BLaER1 treated with 17β-estradiol and CSF1 and Interleukin-3, amounts not matched to agents 10 nM and 100 nM (cell line): Measurements from ENCODE around the gene DIAPH2.

Experiments
- H3K27ac ChIP-seq, 11 experiments: shearing (Covaris generic); formaldehyde crosslinking; 2 replicates each; pipeline ENCODE4 v1.8.1; 2022
- H3K27me3 ChIP-seq, 11 experiments: shearing (Covaris generic); formaldehyde crosslinking; 2 replicates each; pipeline ENCODE4 v1.8.1; 2022
- H3K36me3 ChIP-seq, 11 experiments: shearing (Covaris generic); formaldehyde crosslinking; 2 replicates each; pipeline ENCODE4 v1.8.1; 2022
- H3K4me1 ChIP-seq, 10 experiments: shearing (Covaris generic); formaldehyde crosslinking; 2 replicates each; pipeline ENCODE4 v1.8.1; 2022
- H3K4me2 ChIP-seq, 11 experiments: shearing (Covaris generic); formaldehyde crosslinking; 2 replicates each; pipeline ENCODE4 v1.8.1; 2022
- H3K4me3 ChIP-seq, 10 experiments: shearing (Covaris generic); formaldehyde crosslinking; 2 replicates each; pipeline ENCODE4 v1.8.1; 2022
- H3K9ac ChIP-seq, 11 experiments: shearing (Covaris generic); formaldehyde crosslinking; 2 replicates each; pipeline ENCODE4 v1.8.1; 2022
- H3K9me3 ChIP-seq, 11 experiments: shearing (Covaris generic); formaldehyde crosslinking; replicated peaks in 1 of 11; 2 replicates each; pipeline ENCODE4 v1.8.1; 2022
- H4K20me1 ChIP-seq, 11 experiments: shearing (Covaris generic); formaldehyde crosslinking; 2 replicates each; pipeline ENCODE4 v1.8.1; 2022
- Cebpa-rat ChIP-seq, 11 experiments: shearing (Covaris generic); IDR thresholded peaks; 2 replicates each; pipeline ENCODE4 v1.8.1; 2022

DIAPH2 gene

DNA sequence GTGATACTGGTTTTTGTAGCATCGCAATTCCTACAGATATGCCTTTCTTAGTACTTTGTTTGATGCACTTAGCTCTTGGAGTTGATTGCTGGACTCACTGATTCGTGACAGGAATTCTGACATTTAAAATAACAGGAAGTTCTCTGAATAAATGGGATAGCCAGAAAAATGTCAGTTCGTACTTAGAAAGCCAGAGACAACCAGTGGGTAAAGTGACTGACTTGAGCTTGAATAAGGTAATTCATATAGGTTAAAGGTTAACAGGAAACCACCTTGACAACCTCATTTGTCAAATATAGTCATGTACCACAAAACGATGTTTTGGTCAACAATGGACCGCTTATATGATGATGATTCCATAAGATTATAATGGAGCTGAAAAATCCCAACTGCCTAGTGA lies 380.4 kb downstream of the DIAPH2 start:
- H3K27me3 ChIP-seq = peaks cover 6 to 65% (median 51%) of the 10 kb centered on the region in 11 experiments; a peak in 20 of 22 replicates
- H3K9ac ChIP-seq = no peak overlapping the region
- no peaks in the 10 kb centered on the region for H3K9me3 ChIP-seq
- H4K20me1 ChIP-seq = no peaks in the 10 kb centered on the region; a peak in 1 of 22 replicates
- no peaks in the 10 kb centered on the region for H3K4me1 ChIP-seq
- H3K4me3 ChIP-seq = no peak overlapping the region
- H3K4me2 ChIP-seq = no peak overlapping the region
- no peak for TF ChIP-seq Cebpa-rat (IDR thresholded peaks at IDR 0.05)
- H3K36me3 ChIP-seq = 0 out of 22 replicates have a peak, but pooled peaks cover 0 to 4% (median 0%) of the 10 kb centered on the region in 11 experiments
- no peak overlapping the region for H3K27ac ChIP-seq

DNA sequence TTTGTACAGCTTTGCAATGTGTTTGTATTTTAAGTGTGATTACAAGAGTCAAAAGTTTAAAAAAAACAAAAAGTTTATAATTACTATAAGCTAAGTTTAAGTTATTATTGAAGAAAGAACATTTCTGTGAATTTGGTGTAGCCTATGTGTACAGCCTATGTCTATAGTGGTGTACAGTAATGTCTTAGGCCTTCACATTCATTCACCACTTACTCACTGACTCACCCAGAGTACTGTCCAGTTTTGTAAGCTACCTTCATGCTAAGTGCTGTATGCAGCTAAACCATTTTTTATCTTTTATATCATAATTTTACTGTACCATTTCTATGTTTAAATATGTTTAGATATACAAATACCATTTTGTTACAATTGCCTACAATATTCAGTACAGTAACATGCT lies 381.3 kb downstream of the DIAPH2 start:
- Histone ChIP-seq H3K4me3 (no peak overlapping the region), H3K27ac (no peak overlapping the region), H3K9ac (no peak overlapping the region), H3K36me3 (0 out of 22 replicates have a peak, but pooled peaks cover 0 to 4% (median 0%) of the 10 kb centered on the region in 11 experiments), H3K27me3 (peaks cover 7 to 62% (median 49%) of the 10 kb centered on the region in 11 experiments; a peak in 20 of 22 replicates), H3K9me3 (no peaks in the 10 kb centered on the region), H4K20me1 (no peaks in the 10 kb centered on the region; a peak in 1 of 22 replicates), H3K4me2 (no peak overlapping the region), H3K4me1 (no peaks in the 10 kb centered on the region)
- no peak for TF ChIP-seq Cebpa-rat (IDR thresholded peaks at IDR 0.05)

DNA sequence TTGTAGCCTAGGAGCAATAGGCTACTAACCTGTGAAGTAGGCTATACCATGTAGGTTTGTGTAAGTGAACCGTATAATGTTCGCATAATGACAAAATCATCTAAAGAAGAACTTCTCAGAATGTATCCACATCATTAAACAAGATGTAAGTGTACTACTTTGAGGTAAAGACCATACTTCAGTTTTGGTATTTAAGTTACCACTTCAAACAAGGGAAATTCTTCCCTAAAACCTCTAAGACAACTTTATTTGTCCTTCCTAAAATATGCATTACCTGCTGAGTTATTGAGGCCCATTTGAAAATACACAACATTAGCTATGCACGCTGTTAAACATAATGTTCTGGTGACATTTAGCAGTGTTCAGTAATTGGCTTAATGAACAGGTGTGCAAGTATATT lies 381.7 kb downstream of the DIAPH2 start:
- Histone ChIP-seq H3K4me1 (no peaks in the 10 kb centered on the region), H3K36me3 (0 out of 22 replicates have a peak, but pooled peaks cover 0 to 4% (median 0%) of the 10 kb centered on the region in 11 experiments), H4K20me1 (no peaks in the 10 kb centered on the region; a peak in 1 of 22 replicates), H3K27ac (no peak overlapping the region), H3K27me3 (peaks cover 7 to 62% (median 48%) of the 10 kb centered on the region in 11 experiments; a peak in 21 of 22 replicates), H3K4me3 (no peak overlapping the region), H3K4me2 (no peak overlapping the region), H3K9me3 (no peaks in the 10 kb centered on the region), H3K9ac (no peak overlapping the region)
- no peak for TF ChIP-seq Cebpa-rat (IDR thresholded peaks at IDR 0.05)

DNA sequence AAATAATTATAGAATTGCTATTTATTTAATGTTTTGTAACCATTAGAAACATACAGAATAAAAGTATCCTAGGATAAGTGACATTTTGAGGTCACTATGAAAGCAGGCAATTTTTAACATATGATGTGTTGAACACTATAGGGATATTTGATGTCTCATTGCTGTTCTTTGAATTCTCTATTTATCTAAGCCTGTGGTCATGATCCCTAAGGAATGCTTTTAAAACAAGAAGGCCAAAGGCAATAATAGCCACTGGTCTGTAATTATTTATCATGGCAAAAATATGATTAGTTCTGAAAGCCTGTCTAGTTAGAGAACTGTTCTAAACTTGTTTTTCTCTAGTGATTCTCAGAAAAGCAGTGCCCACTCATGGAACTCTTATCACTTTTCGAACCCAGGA lies 385.7 kb downstream of the DIAPH2 start:
- no peak for TF ChIP-seq Cebpa-rat (IDR thresholded peaks at IDR 0.05)

DNA sequence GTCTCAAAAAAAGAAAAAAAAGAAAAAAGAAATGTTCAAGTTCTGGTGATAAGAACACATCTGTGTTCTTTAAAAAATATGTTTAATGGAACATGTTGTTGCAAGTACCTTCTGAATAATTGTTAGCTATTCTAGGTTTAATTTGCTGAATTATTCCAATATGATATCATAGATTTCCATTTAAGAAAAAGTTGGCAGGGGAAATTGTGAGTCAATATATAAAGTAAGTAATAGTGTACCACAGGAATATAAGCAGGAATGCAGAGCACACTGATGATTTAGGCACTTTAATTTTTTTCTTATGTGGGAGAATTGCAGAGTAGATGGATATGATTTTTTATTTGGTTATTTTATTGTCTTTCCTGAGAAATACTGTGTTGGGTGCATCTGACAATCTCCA lies 389.8 kb downstream of the DIAPH2 start:
- H4K20me1 ChIP-seq = peaks cover 0 to 11% (median 0%) of the 10 kb centered on the region in 11 experiments; a peak in 2 of 22 replicates
- no peak overlapping the region for H3K9ac ChIP-seq
- no peak for TF ChIP-seq Cebpa-rat (IDR thresholded peaks at IDR 0.05)
- H3K27ac ChIP-seq = no peak overlapping the region
- no peaks in the 10 kb centered on the region for H3K4me1 ChIP-seq
- H3K9me3 ChIP-seq = no peaks in the 10 kb centered on the region
- H3K4me3 ChIP-seq = no peak overlapping the region
- no peak overlapping the region for H3K4me2 ChIP-seq
- H3K36me3 ChIP-seq = peaks cover 0 to 36% (median 0%) of the 10 kb centered on the region in 11 experiments; a peak in 2 of 22 replicates
- peaks cover 81 to 96% (median 89%) of the 10 kb centered on the region in 11 experiments for H3K27me3 ChIP-seq

More for the DNA sequence above, 385.7 kb downstream of the DIAPH2 start:
- no peaks in the 10 kb centered on the region for H3K4me1 ChIP-seq
- no peak overlapping the region for H3K4me3 ChIP-seq
- H3K27me3 ChIP-seq = peaks cover 43 to 70% (median 57%) of the 10 kb centered on the region in 11 experiments
- no peaks in the 10 kb centered on the region for H3K9me3 ChIP-seq
- no peak overlapping the region for H3K9ac ChIP-seq
- no peak overlapping the region for H3K27ac ChIP-seq
- no peak overlapping the region for H3K4me2 ChIP-seq
- no peaks in the 10 kb centered on the region; a peak in 2 of 22 replicates for H4K20me1 ChIP-seq
- H3K36me3 ChIP-seq = peaks cover 0 to 22% (median 0%) of the 10 kb centered on the region in 11 experiments; a peak in 2 of 22 replicates

DNA sequence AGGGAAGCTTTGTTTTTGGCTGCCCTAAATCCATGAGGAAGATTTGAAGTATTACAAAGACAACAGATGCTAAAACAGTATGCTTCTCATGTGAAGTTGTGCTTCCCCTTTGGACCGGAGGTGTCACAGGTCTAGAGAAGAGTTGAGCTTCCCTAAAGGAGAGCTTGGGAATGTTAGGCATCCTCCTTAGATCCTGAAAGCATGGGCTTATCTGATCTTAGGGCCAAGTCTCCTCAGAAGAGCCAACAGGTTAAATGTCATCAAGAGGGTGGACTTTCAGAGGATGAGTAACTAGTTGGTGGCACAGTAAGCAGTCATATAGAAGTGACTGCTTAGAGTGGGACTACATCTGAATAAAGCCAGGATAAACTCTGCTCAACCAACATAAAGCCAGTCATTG lies 404.5 kb downstream of the DIAPH2 start:
- Histone ChIP-seq H3K4me3 (no peak overlapping the region), H4K20me1 (no peaks in the 10 kb centered on the region), H3K9me3 (no peaks in the 10 kb centered on the region), H3K4me1 (no peaks in the 10 kb centered on the region), H3K9ac (no peak overlapping the region), H3K27ac (no peak overlapping the region), H3K36me3 (peaks cover 0 to 4% (median 0%) of the 10 kb centered on the region in 11 experiments; a peak in 3 of 22 replicates), H3K27me3 (peaks cover 84 to 100% (median 97%) of the 10 kb centered on the region in 11 experiments), H3K4me2 (no peak overlapping the region)
- TF ChIP-seq Cebpa-rat (IDR thresholded peaks at IDR 0.05) = no peak

DNA sequence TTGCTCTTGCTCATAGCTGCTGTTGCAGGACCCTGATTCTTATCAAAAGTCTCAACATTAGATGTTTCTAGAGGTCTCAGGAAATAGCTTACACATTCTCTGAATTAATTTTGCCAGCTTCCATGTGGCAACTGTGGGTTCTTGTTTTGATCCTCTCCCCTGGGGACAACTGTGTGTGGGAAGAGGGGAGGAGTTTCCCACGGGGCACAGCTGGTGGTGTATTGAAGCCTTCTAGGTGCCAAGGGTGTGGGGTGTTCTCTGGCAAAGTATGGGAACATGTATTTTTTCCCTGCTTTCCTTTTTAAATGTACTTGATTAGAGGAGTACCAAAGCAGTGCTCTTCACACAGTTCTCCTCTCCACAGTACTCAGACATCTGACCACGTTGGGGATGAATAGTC lies 411.7 kb downstream of the DIAPH2 start:
- Histone ChIP-seq H4K20me1 (peaks cover 0 to 4% (median 0%) of the 10 kb centered on the region in 11 experiments; a peak in 2 of 22 replicates), H3K9me3 (no peaks in the 10 kb centered on the region), H3K36me3 (peaks cover 0 to 17% (median 0%) of the 10 kb centered on the region in 11 experiments; a peak in 3 of 22 replicates), H3K4me1 (0 out of 20 replicates have a peak, but pooled peaks cover 0 to 7% (median 0%) of the 10 kb centered on the region in 10 experiments), H3K4me3 (no peak overlapping the region), H3K27ac (no peak overlapping the region), H3K9ac (no peak overlapping the region), H3K4me2 (no peak overlapping the region), H3K27me3 (peaks cover 74 to 98% (median 90%) of the 10 kb centered on the region in 11 experiments)
- TF ChIP-seq Cebpa-rat (IDR thresholded peaks at IDR 0.05) = no peak

DNA sequence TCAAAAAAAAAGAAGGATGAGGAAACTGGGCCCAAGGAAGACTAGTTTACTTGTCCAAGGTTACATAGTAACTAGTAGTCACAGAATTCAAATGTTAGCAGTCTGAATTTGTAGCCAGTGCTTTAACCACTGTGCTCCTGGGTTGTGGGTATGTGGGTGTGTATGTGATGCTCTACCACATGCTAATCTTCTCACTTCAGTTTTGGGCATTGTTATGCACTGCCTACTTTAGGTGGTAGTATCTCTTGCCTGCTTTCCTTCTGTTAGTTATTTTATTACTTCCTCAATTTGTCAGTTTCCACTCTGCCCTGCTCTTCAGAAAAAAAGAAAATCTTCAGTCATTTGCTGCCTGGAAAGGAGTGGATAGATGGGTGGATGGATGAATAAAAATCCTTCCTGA lies 418.3 kb downstream of the DIAPH2 start:
- no peak overlapping the region for H3K4me2 ChIP-seq
- no peaks in the 10 kb centered on the region for H3K9me3 ChIP-seq
- no peak overlapping the region for H3K27ac ChIP-seq
- H4K20me1 ChIP-seq = no peaks in the 10 kb centered on the region; a peak in 3 of 22 replicates
- H3K27me3 ChIP-seq = peaks cover 85 to 100% (median 95%) of the 10 kb centered on the region in 11 experiments
- peaks cover 0 to 37% (median 0%) of the 10 kb centered on the region in 11 experiments; a peak in 3 of 22 replicates for H3K36me3 ChIP-seq
- no peak overlapping the region for H3K4me3 ChIP-seq
- no peak overlapping the region for H3K9ac ChIP-seq
- TF ChIP-seq Cebpa-rat (IDR thresholded peaks at IDR 0.05) = no peak
- H3K4me1 ChIP-seq = no peaks in the 10 kb centered on the region

DNA sequence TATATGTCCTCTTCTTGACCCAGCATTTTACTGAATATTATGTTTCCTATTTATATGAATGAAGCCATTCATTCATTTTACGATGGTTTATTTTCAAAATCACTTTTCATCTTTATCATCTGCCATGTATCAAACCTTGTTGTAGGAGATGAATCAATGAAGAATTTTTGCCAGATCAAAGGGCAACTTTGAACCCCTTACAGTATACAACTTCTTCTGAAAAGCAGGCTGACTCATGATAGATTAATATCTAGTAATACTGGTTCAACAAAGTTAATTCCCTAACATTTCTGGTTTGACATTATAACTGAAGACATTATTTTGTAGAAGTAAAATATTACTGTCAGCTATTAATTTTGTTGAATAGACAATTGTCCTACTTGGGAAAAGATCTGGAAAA lies 425.1 kb downstream of the DIAPH2 start:
- no peak for TF ChIP-seq Cebpa-rat (IDR thresholded peaks at IDR 0.05)
- no peak overlapping the region for H3K9ac ChIP-seq
- H3K36me3 ChIP-seq = peaks cover 0 to 25% (median 0%) of the 10 kb centered on the region in 11 experiments; a peak in 2 of 22 replicates
- no peaks in the 10 kb centered on the region for H3K4me1 ChIP-seq
- no peak overlapping the region for H3K27ac ChIP-seq
- H4K20me1 ChIP-seq = peaks cover 0 to 6% (median 0%) of the 10 kb centered on the region in 11 experiments; a peak in 4 of 22 replicates
- H3K9me3 ChIP-seq = no peaks in the 10 kb centered on the region
- H3K4me2 ChIP-seq = no peak overlapping the region
- no peak overlapping the region for H3K4me3 ChIP-seq
- peaks cover 85 to 100% (median 98%) of the 10 kb centered on the region in 11 experiments for H3K27me3 ChIP-seq
